ENCODE results near the gene UBQLN4.

Gene UBQLN4

GRCh38 chr1:156006666-156007376 is 46.8 kb downstream of the UBQLN4 start:
- Histone ChIP-seq H3K9me3 (ENCODE audit: control insufficient read depth, low read length) (no peaks in the 10 kb centered on the region), H2BK120ac (ENCODE audit: low read depth, low read length) (no peak overlapping the region), H4K8ac (ENCODE audit: low read length) (no peak overlapping the region), H2AFZ (ENCODE audit: low read depth, low read length) (no peak overlapping the region), H3K27ac (ENCODE audit: low read length, poor library complexity, severe bottlenecking) (no peak overlapping the region), H3K14ac (ENCODE audit: low read length in 2 of 2) (no peak overlapping the region), H3K18ac (ENCODE audit: low read depth in 1 of 2, low read length in 2 of 2) (no peak overlapping the region), H2BK15ac (ENCODE audit: low read depth, poor library complexity, severe bottlenecking) (no peak overlapping the region), H3K36me3 (ENCODE audit: control insufficient read depth in 1 of 2, insufficient read depth in 2 of 2, low read depth in 1 of 2, low read length in 2 of 2) (peaks cover 36 to 39% of the 10 kb centered on the region in 2 experiments), H2AK5ac (ENCODE audit: low read length, severe bottlenecking) (no peak overlapping the region), H3K4me1 (ENCODE audit: control insufficient read depth, insufficient read depth, low read depth, low read length) (peaks cover 5% of the 10 kb centered on the region), H3K4me2 (ENCODE audit: low read length, poor library complexity, severe bottlenecking) (no peak overlapping the region), H2BK12ac (ENCODE audit: low read length in 2 of 2) (no peak overlapping the region), H3K4me3 (ENCODE audit: insufficient read depth in 1 of 2, low read depth in 1 of 2, low read length in 2 of 2) (no peak overlapping the region), H3K9ac (ENCODE audit: low read length) (no peak overlapping the region), H3K23ac (ENCODE audit: low read length in 2 of 2) (no peak overlapping the region), H3K4ac (ENCODE audit: low read depth in 1 of 2, low read length in 2 of 2) (no peak overlapping the region), H2BK5ac (ENCODE audit: low read depth, low read length, poor library complexity, severe bottlenecking) (no peak overlapping the region), H3K27me3 (ENCODE audit: control insufficient read depth in 1 of 2, insufficient read depth in 1 of 2, low read length in 2 of 2) (no peaks in the 10 kb centered on the region), H4K91ac (ENCODE audit: low read length) (no peak overlapping the region), H3K79me1 (replicated peaks; ENCODE audit: low read length, poor library complexity, severe bottlenecking) (peaks cover 9% of the 10 kb centered on the region)
- DNase-seq, result no peak
- WGBS, result 83% methylated on average over 7 of the region's 7 CpGs

GRCh38 chr1:156004843-156005584 is 48.6 kb downstream of the UBQLN4 start:
- H3K9me3 ChIP-seq (ENCODE audit: control insufficient read depth, low read length), result no peaks in the 10 kb centered on the region
- H3K18ac ChIP-seq (ENCODE audit: low read depth in 1 of 2, low read length in 2 of 2), result no peak overlapping the region
- no peak overlapping the region for H3K4ac ChIP-seq (ENCODE audit: low read depth in 1 of 2, low read length in 2 of 2)
- no peak overlapping the region for H2BK15ac ChIP-seq (ENCODE audit: low read depth, poor library complexity, severe bottlenecking)
- H3K36me3 ChIP-seq (ENCODE audit: control insufficient read depth in 1 of 2, insufficient read depth in 2 of 2, low read depth in 1 of 2, low read length in 2 of 2), result peaks cover 22% of the 10 kb centered on the region in 2 experiments
- H3K4me3 ChIP-seq (ENCODE audit: insufficient read depth in 1 of 2, low read depth in 1 of 2, low read length in 2 of 2), result no peak overlapping the region
- H2AK5ac ChIP-seq (ENCODE audit: low read length, severe bottlenecking), result no peak overlapping the region
- no peaks in the 10 kb centered on the region for H3K79me1 ChIP-seq (replicated peaks; ENCODE audit: low read length, poor library complexity, severe bottlenecking)
- H2BK12ac ChIP-seq (ENCODE audit: low read length in 2 of 2), result no peak overlapping the region
- H4K91ac ChIP-seq (ENCODE audit: low read length), result no peak overlapping the region
- no peak overlapping the region for H3K4me2 ChIP-seq (ENCODE audit: low read length, poor library complexity, severe bottlenecking)
- no peak overlapping the region for H3K23ac ChIP-seq (ENCODE audit: low read length in 2 of 2)
- no peak overlapping the region for H3K9ac ChIP-seq (ENCODE audit: low read length)
- peak overlapping the region; percentile 69 for H2BK5ac ChIP-seq (ENCODE audit: low read depth, low read length, poor library complexity, severe bottlenecking)
- H3K27ac ChIP-seq (ENCODE audit: low read length, poor library complexity, severe bottlenecking), result no peak overlapping the region
- no peaks in the 10 kb centered on the region for H3K27me3 ChIP-seq (ENCODE audit: control insufficient read depth in 1 of 2, insufficient read depth in 1 of 2, low read length in 2 of 2)
- H2BK120ac ChIP-seq (ENCODE audit: low read depth, low read length), result no peak overlapping the region
- H3K4me1 ChIP-seq (ENCODE audit: control insufficient read depth, insufficient read depth, low read depth, low read length), result peaks cover 5% of the 10 kb centered on the region
- H4K8ac ChIP-seq (ENCODE audit: low read length), result no peak overlapping the region
- DNase-seq, result no peak
- peak overlapping the region in 1 of 2 experiments; percentile 61 for H3K14ac ChIP-seq (ENCODE audit: low read length in 2 of 2)
- no peak overlapping the region for H2AFZ ChIP-seq (ENCODE audit: low read depth, low read length)
- WGBS, result 93% methylated on average over 4 of the region's 4 CpGs

- Histone ChIP-seq H4K91ac (ENCODE audit: low read length) (no peak overlapping the region), H3K27me3 (ENCODE audit: control insufficient read depth in 1 of 2, insufficient read depth in 1 of 2, low read length in 2 of 2) (no peaks in the 10 kb centered on the region), H2BK15ac (ENCODE audit: low read depth, poor library complexity, severe bottlenecking) (no peak overlapping the region), H3K4me3 (ENCODE audit: insufficient read depth in 1 of 2, low read depth in 1 of 2, low read length in 2 of 2) (no peak overlapping the region), H2AK5ac (ENCODE audit: low read length, severe bottlenecking) (no peak overlapping the region), H3K4ac (ENCODE audit: low read depth in 1 of 2, low read length in 2 of 2) (no peak overlapping the region), H2BK12ac (ENCODE audit: low read length in 2 of 2) (no peak overlapping the region), H3K18ac (ENCODE audit: low read depth in 1 of 2, low read length in 2 of 2) (no peak overlapping the region), H3K27ac (ENCODE audit: low read length, poor library complexity, severe bottlenecking) (no peak overlapping the region), H2BK5ac (ENCODE audit: low read depth, low read length, poor library complexity, severe bottlenecking) (no peak overlapping the region), H3K9me3 (ENCODE audit: control insufficient read depth, low read length) (no peaks in the 10 kb centered on the region), H2BK120ac (ENCODE audit: low read depth, low read length) (no peak overlapping the region), H3K23ac (ENCODE audit: low read length in 2 of 2) (no peak overlapping the region), H3K79me1 (replicated peaks; ENCODE audit: low read length, poor library complexity, severe bottlenecking) (no peaks in the 10 kb centered on the region), H4K8ac (ENCODE audit: low read length) (no peak overlapping the region), H3K4me2 (ENCODE audit: low read length, poor library complexity, severe bottlenecking) (no peak overlapping the region), H3K4me1 (ENCODE audit: control insufficient read depth, insufficient read depth, low read depth, low read length) (peaks cover 5% of the 10 kb centered on the region), H2AFZ (ENCODE audit: low read depth, low read length) (no peak overlapping the region), H3K36me3 (ENCODE audit: control insufficient read depth in 1 of 2, insufficient read depth in 2 of 2, low read depth in 1 of 2, low read length in 2 of 2) (peaks cover 10 to 14% of the 10 kb centered on the region in 2 experiments), H3K9ac (ENCODE audit: low read length) (no peak overlapping the region), H3K14ac (ENCODE audit: low read length in 2 of 2) (no peak overlapping the region)
- no CpG with 5 or more reads among the region's 2 CpGs for WGBS
- DNase-seq, result no peak
Observed at GRCh38 chr1:156003923-156004188, 49.7 kb downstream of the UBQLN4 start.

- no peak overlapping the region for H3K4me3 ChIP-seq (ENCODE audit: insufficient read depth in 1 of 2, low read depth in 1 of 2, low read length in 2 of 2)
- H2BK15ac ChIP-seq (ENCODE audit: low read depth, poor library complexity, severe bottlenecking), result no peak overlapping the region
- H3K27me3 ChIP-seq (ENCODE audit: control insufficient read depth in 1 of 2, insufficient read depth in 1 of 2, low read length in 2 of 2), result no peaks in the 10 kb centered on the region
- H2AK5ac ChIP-seq (ENCODE audit: low read length, severe bottlenecking), result no peak overlapping the region
- H3K9ac ChIP-seq (ENCODE audit: low read length), result no peak overlapping the region
- WGBS, result 56% methylated on average over 2 of the region's 3 CpGs
- H2BK120ac ChIP-seq (ENCODE audit: low read depth, low read length), result no peak overlapping the region
- no peak overlapping the region for H2BK12ac ChIP-seq (ENCODE audit: low read length in 2 of 2)
- H2AFZ ChIP-seq (ENCODE audit: low read depth, low read length), result no peak overlapping the region
- no peak overlapping the region for H3K27ac ChIP-seq (ENCODE audit: low read length, poor library complexity, severe bottlenecking)
- H3K4ac ChIP-seq (ENCODE audit: low read depth in 1 of 2, low read length in 2 of 2), result no peak overlapping the region
- H2BK5ac ChIP-seq (ENCODE audit: low read depth, low read length, poor library complexity, severe bottlenecking), result no peak overlapping the region
- no peaks in the 10 kb centered on the region for H3K9me3 ChIP-seq (ENCODE audit: control insufficient read depth, low read length)
- DNase-seq, result no peak
- no peaks in the 10 kb centered on the region for H3K79me1 ChIP-seq (replicated peaks; ENCODE audit: low read length, poor library complexity, severe bottlenecking)
- H3K23ac ChIP-seq (ENCODE audit: low read length in 2 of 2), result no peak overlapping the region
- peaks cover 3% of the 10 kb centered on the region for H3K4me1 ChIP-seq (ENCODE audit: control insufficient read depth, insufficient read depth, low read depth, low read length)
- no peak overlapping the region for H3K4me2 ChIP-seq (ENCODE audit: low read length, poor library complexity, severe bottlenecking)
- no peak overlapping the region for H3K18ac ChIP-seq (ENCODE audit: low read depth in 1 of 2, low read length in 2 of 2)
- no peak overlapping the region for H4K8ac ChIP-seq (ENCODE audit: low read length)
- no peak overlapping the region for H3K14ac ChIP-seq (ENCODE audit: low read length in 2 of 2)
- peaks cover 7 to 8% of the 10 kb centered on the region in 2 experiments for H3K36me3 ChIP-seq (ENCODE audit: control insufficient read depth in 1 of 2, insufficient read depth in 2 of 2, low read depth in 1 of 2, low read length in 2 of 2)
- H4K91ac ChIP-seq (ENCODE audit: low read length), result no peak overlapping the region
Observed at GRCh38 chr1:156002188-156002911, 51.2 kb downstream of the UBQLN4 start.

All from mesenchymal stem cell (in vitro differentiated cells and primary cell).